Frontal cortex (tissue), 4 donors: ENCODE results near the gene C16orf86. TPM values are rescaled to one million over a fixed set of nuclear protein-coding genes. Genes with fewer than 3 reads are reported as not detected.

Source experiments
- DNase-seq, 2 donors: peaks; one replicate each; pipeline ENCODE4 v3.0.0; 2012; ENCODE audit warnings: low spot score in 2 of 2
- FAIRE-seq: peaks from 2 replicates; lab custom pipeline; 2012; peaks lifted over from hg19 to GRCh38; lab: Jason Lieb, UNC
- total RNA-seq: library from RNA; depleted of rRNA; stranded (reverse); fragments of >200 nt; gene quantifications from one replicate; pipeline ENCODE4 v1.2.3, GENCODE V29; 2014
- donor health status: control.
- donor health status: control.
- donor health status: control.

The C16orf86 gene
- total RNA-seq, 1 donor from 2014 or later = 2.0 TPM

GRCh38 chr16:67664871-67665270 is 1.7 kb upstream of the C16orf86 start:
- FAIRE-seq = no peak
- DNase-seq = peak in 1 of 2 donors; percentile 18

- no peak for FAIRE-seq
- no peak for DNase-seq
Measured at GRCh38 chr16:67665598-67665997, 1.0 kb upstream of the C16orf86 start.

- DNase-seq = no peak
- FAIRE-seq = no peak
Measured at GRCh38 chr16:67666032-67666551, 522 bp upstream of the C16orf86 start.

- DNase-seq = no peak
- no peak for FAIRE-seq
Measured at GRCh38 chr16:67667453-67667816, 821 bp downstream of the C16orf86 start.

GRCh38 chr16:67667817-67668494 is 1.3 kb downstream of the C16orf86 start:
- FAIRE-seq (no peak), DNase-seq (peak; percentile 85 to 94)

- peak; percentile 22 to 28 for DNase-seq
- FAIRE-seq = no peak
Measured at GRCh38 chr16:67668495-67669157, 2.0 kb downstream of the C16orf86 start.

GRCh38 chr16:67669499-67670101 is 3.0 kb downstream of the C16orf86 start:
- FAIRE-seq = no peak
- no peak for DNase-seq

GRCh38 chr16:67672306-67672705 is 5.7 kb downstream of the C16orf86 start:
- no peak for FAIRE-seq
- DNase-seq = peak in 1 of 2 donors; percentile 10

GRCh38 chr16:67672739-67673662 is 6.4 kb downstream of the C16orf86 start:
- DNase-seq (peak; percentile 60 to 81), FAIRE-seq (no peak)

GRCh38 chr16:67673712-67674580 is 7.3 kb downstream of the C16orf86 start:
- peak in 1 of 2 donors; percentile 25 for DNase-seq
- no peak for FAIRE-seq

GRCh38 chr16:67674851-67675578 is 8.4 kb downstream of the C16orf86 start:
- DNase-seq = no peak
- no peak for FAIRE-seq

- DNase-seq = no peak
- no peak for FAIRE-seq
Measured at GRCh38 chr16:67675579-67675935, 8.9 kb downstream of the C16orf86 start.

- FAIRE-seq (no peak), DNase-seq (no peak)
Measured at GRCh38 chr16:67675999-67676398, 9.4 kb downstream of the C16orf86 start.

- no peak for FAIRE-seq
- DNase-seq = no peak
Measured at GRCh38 chr16:67676516-67676915, 9.9 kb downstream of the C16orf86 start.

- FAIRE-seq (no peak), DNase-seq (no peak)
Measured at GRCh38 chr16:67676939-67677338, 10.3 kb downstream of the C16orf86 start.

GRCh38 chr16:67677712-67678111 is 11.1 kb downstream of the C16orf86 start:
- FAIRE-seq (no peak), DNase-seq (no peak)

GRCh38 chr16:67678354-67679023 is 11.9 kb downstream of the C16orf86 start:
- DNase-seq (no peak), FAIRE-seq (no peak)
